K562 (cell line): ENCODE data around the gene CSNK2A1. TPM values are rescaled to one million over a fixed set of nuclear protein-coding genes. Genes with fewer than 3 reads are reported as not detected.
A peak's percentile ranks its signal among the peaks of the same experiment; 100 is the strongest.

Experiments used
- CBFB ChIP-seq: sonication (generic); formaldehyde crosslinking; IDR thresholded peaks from 2 replicates; pipeline ENCODE4 v1.4.0; 2020; ENCODE audit warnings: mild to moderate bottlenecking, missing genetic modification reagents
- DMBX1 ChIP-seq: fragments of 250-450 bp; sonication (Bioruptor Pico); IDR thresholded peaks from 2 replicates; pipeline ENCODE4 v1.8.0; 2022; ENCODE audit warnings: inconsistent platforms, mild to moderate bottlenecking, moderate library complexity, borderline replicate concordance
- KDM5B ChIP-seq: fragments of 200-600 bp; sonication (generic); IDR thresholded peaks from 2 replicates; pipeline ENCODE4 v1.6.1; 2012; ENCODE audit warnings: low read depth, mild to moderate bottlenecking, moderate library complexity, low read length, control low read depth, inconsistent platforms; ENCODE audit not compliant: insufficient replicate concordance
- SMAD4 ChIP-seq: fragments of 250-450 bp; sonication (Bioruptor Pico); conservative IDR thresholded peaks from 2 replicates; pipeline ENCODE4 v1.8.0; 2021; ENCODE audit warnings: inconsistent platforms, mild to moderate bottlenecking, moderate library complexity
- SMC3 ChIP-seq: conservative IDR thresholded peaks from 2 replicates; pipeline ENCODE4 v1.6.1; 2011; ENCODE audit warnings: low read depth, low read length, improper control_type of control experiment; ENCODE audit not compliant: insufficient read depth
- XRCC5 ChIP-seq: fragments of 200-400 bp; formaldehyde crosslinking; IDR thresholded peaks from 2 replicates; pipeline ENCODE4 v1.6.1; 2017; ENCODE audit warnings: low read depth, mild to moderate bottlenecking, low read length
- ZNF175 ChIP-seq: fragments of 200-800 bp; sonication (Bioruptor generic); IDR thresholded peaks from 2 replicates; pipeline ENCODE4 v1.6.1; 2016; ENCODE audit warnings: low read depth, mild to moderate bottlenecking, missing genetic modification characterization, missing compliant biosample characterization
- polyA plus RNA-seq, 8 experiments: library from polyadenylated mRNA; depleted of rRNA in 4 of 8; stranded (reverse) in 5 of 8; unstranded in 3 of 8; fragments of >200 nt; fragmentation: Nextera tagmentation in 2 of 8; fragmentation: Illumina TruSeq in 1 of 8; extraction: Ambion mirVana in 2 of 8; extraction: Trizol in 1 of 8; gene quantifications; 2 replicates each; pipeline versions ENCODE4 v1.2.1 to v1.2.3, GENCODE V29; 2011 to 2014; ENCODE audit warnings: inconsistent platforms in 1 of 8, missing spikeins in 1 of 8
- total RNA-seq, 7 experiments: library from RNA; depleted of rRNA in 6 of 7; stranded (reverse); fragments of >200 nt in 6 of 7; fragmentation: Illumina TruSeq in 2 of 7; extraction: Trizol in 2 of 7; gene quantifications; 2 replicates each; pipeline versions ENCODE4 v1.2.1 to v1.2.3, GENCODE V29; 2011 to 2021; ENCODE audit warnings: low replicate concordance in 1 of 7
- TF ChIP-seq, protein P1 (sequence below), 2 experiments: fragments of 450-650 bp in 1 of 2; sonication (generic) in 1 of 2; formaldehyde crosslinking in 1 of 2; IDR thresholded peaks; 2 replicates each; pipeline versions ENCODE4 v1.7.1 to v1.9.0; 2016 to 2022; ENCODE audit warnings: inconsistent platforms in 1 of 2, mild to moderate bottlenecking in 1 of 2, missing genetic modification reagents in 1 of 2
- TF ChIP-seq, protein P2 (sequence below), 2 experiments: fragments of 450-650 bp; formaldehyde crosslinking in 1 of 2; IDR thresholded peaks; 2 replicates each; pipeline versions ENCODE4 v1.4.0 to v1.6.1; 2014 to 2020; ENCODE audit warnings: mild to moderate bottlenecking in 2 of 2, borderline replicate concordance in 1 of 2, low read depth in 1 of 2

CSNK2A1 gene
- total and polyA plus RNA-seq, 9 of the 15 experiments (the other 6 are each of a cell fraction or from before 2014, with no cell fraction given) = 71.0 to 251 (median 103) TPM

DNA sequence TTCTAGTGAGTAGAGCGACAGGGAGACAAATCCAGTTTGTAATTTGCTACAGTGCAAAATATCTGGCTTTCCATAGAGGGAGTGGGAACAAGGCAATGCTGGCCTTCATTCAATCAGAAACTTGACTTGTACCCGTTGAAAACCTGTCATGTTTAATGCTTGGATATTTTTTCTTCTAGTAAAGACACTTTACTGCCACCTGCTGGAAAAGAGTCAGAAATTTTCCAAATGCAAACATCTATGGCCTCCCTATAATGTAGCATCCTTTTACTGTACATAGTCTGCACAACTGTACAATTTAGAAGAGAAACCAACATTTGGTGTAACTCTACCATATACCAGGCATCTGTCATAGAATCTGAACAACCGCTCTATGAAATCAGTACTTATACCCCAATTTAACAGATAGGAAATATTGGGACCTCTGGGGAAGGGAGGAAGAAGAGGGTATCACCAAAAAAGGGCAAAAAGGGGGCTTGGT lies 64.6 kb downstream of the CSNK2A1 start (continued):
- TF ChIP-seq, protein P1, sequence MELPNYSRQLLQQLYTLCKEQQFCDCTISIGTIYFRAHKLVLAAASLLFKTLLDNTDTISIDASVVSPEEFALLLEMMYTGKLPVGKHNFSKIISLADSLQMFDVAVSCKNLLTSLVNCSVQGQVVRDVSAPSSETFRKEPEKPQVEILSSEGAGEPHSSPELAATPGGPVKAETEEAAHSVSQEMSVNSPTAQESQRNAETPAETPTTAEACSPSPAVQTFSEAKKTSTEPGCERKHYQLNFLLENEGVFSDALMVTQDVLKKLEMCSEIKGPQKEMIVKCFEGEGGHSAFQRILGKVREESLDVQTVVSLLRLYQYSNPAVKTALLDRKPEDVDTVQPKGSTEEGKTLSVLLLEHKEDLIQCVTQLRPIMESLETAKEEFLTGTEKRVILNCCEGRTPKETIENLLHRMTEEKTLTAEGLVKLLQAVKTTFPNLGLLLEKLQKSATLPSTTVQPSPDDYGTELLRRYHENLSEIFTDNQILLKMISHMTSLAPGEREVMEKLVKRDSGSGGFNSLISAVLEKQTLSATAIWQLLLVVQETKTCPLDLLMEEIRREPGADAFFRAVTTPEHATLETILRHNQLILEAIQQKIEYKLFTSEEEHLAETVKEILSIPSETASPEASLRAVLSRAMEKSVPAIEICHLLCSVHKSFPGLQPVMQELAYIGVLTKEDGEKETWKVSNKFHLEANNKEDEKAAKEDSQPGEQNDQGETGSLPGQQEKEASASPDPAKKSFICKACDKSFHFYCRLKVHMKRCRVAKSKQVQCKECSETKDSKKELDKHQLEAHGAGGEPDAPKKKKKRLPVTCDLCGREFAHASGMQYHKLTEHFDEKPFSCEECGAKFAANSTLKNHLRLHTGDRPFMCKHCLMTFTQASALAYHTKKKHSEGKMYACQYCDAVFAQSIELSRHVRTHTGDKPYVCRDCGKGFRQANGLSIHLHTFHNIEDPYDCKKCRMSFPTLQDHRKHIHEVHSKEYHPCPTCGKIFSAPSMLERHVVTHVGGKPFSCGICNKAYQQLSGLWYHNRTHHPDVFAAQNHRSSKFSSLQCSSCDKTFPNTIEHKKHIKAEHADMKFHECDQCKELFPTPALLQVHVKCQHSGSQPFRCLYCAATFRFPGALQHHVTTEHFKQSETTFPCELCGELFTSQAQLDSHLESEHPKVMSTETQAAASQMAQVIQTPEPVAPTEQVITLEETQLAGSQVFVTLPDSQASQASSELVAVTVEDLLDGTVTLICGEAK (IDR thresholded peaks at IDR 0.05) = no peak
- TF ChIP-seq, protein P1 (CRISPR knock-in tag; IDR thresholded peaks at IDR 0.05) = no peak
- TF ChIP-seq DMBX1 (peak; percentile 15; the same call in 1 of the 2 replicates), SMAD4 (CRISPR knock-in tag) (0 out of 2 replicates have a peak, but pooled peaks have one; percentile 14), SMC3 (peak; percentile 38; the same call in 1 of the 2 replicates), XRCC5 (no peak), KDM5B (no peak), ZNF175 (CRISPR knock-in tag) (peak; percentile 66; the same call in 1 of the 2 replicates), CBFB (CRISPR knock-in tag) (no peak)
- TF ChIP-seq, protein P2, sequence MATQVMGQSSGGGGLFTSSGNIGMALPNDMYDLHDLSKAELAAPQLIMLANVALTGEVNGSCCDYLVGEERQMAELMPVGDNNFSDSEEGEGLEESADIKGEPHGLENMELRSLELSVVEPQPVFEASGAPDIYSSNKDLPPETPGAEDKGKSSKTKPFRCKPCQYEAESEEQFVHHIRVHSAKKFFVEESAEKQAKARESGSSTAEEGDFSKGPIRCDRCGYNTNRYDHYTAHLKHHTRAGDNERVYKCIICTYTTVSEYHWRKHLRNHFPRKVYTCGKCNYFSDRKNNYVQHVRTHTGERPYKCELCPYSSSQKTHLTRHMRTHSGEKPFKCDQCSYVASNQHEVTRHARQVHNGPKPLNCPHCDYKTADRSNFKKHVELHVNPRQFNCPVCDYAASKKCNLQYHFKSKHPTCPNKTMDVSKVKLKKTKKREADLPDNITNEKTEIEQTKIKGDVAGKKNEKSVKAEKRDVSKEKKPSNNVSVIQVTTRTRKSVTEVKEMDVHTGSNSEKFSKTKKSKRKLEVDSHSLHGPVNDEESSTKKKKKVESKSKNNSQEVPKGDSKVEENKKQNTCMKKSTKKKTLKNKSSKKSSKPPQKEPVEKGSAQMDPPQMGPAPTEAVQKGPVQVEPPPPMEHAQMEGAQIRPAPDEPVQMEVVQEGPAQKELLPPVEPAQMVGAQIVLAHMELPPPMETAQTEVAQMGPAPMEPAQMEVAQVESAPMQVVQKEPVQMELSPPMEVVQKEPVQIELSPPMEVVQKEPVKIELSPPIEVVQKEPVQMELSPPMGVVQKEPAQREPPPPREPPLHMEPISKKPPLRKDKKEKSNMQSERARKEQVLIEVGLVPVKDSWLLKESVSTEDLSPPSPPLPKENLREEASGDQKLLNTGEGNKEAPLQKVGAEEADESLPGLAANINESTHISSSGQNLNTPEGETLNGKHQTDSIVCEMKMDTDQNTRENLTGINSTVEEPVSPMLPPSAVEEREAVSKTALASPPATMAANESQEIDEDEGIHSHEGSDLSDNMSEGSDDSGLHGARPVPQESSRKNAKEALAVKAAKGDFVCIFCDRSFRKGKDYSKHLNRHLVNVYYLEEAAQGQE (IDR thresholded peaks at IDR 0.05; ENCODE audit: borderline replicate concordance) = peak; percentile 69; the same call in 1 of the 2 replicates
- TF ChIP-seq, protein P2 (CRISPR knock-in tag; IDR thresholded peaks at IDR 0.05; ENCODE audit: low read depth) = no peak
